Measurements from ENCODE around the gene IZUMO1. TPM values are rescaled to one million over a fixed set of nuclear protein-coding genes. Genes with fewer than 3 reads are reported as not detected.
A peak's percentile ranks its signal among the peaks of the same experiment; 100 is the strongest.

The IZUMO1 gene
- total and polyA plus RNA-seq, 2 of the 13 experiments (the other 11 are each of a cell fraction or from before 2014, with no cell fraction given), result 0.07 to 0.22 TPM

- TF ChIP-seq ZFP36 (IDR thresholded peaks at IDR 0.05; ENCODE audit: borderline replicate concordance, low read depth, low read length, partially characterized antibody), result no peak
- TF ChIP-seq ELF3 (CRISPR knock-in tag; IDR thresholded peaks at IDR 0.05), result 0 out of 2 replicates have a peak, but pooled peaks have one; percentile 16
- no peak for TF ChIP-seq ATF7 (IDR thresholded peaks at IDR 0.05)
- no peak for TF ChIP-seq ATF7 (CRISPR knock-in tag; IDR thresholded peaks at IDR 0.05)
- no peak for TF ChIP-seq ZNF263 (CRISPR knock-in tag; IDR thresholded peaks at IDR 0.05)
- TF ChIP-seq ZNF724P (CRISPR knock-in tag; IDR thresholded peaks at IDR 0.05; ENCODE audit: borderline replicate concordance), result no peak
- TF ChIP-seq, protein P1, sequence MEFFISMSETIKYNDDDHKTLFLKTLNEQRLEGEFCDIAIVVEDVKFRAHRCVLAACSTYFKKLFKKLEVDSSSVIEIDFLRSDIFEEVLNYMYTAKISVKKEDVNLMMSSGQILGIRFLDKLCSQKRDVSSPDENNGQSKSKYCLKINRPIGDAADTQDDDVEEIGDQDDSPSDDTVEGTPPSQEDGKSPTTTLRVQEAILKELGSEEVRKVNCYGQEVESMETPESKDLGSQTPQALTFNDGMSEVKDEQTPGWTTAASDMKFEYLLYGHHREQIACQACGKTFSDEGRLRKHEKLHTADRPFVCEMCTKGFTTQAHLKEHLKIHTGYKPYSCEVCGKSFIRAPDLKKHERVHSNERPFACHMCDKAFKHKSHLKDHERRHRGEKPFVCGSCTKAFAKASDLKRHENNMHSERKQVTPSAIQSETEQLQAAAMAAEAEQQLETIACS (CRISPR knock-in tag; IDR thresholded peaks at IDR 0.05), result no peak
- no peak for TF ChIP-seq ZNF468 (CRISPR knock-in tag; IDR thresholded peaks at IDR 0.05)
- no peak for TF ChIP-seq SOX6 (IDR thresholded peaks at IDR 0.05)
- TF ChIP-seq SOX6 (CRISPR knock-in tag; IDR thresholded peaks at IDR 0.05), result peak; percentile 57
- TF ChIP-seq, protein P2, sequence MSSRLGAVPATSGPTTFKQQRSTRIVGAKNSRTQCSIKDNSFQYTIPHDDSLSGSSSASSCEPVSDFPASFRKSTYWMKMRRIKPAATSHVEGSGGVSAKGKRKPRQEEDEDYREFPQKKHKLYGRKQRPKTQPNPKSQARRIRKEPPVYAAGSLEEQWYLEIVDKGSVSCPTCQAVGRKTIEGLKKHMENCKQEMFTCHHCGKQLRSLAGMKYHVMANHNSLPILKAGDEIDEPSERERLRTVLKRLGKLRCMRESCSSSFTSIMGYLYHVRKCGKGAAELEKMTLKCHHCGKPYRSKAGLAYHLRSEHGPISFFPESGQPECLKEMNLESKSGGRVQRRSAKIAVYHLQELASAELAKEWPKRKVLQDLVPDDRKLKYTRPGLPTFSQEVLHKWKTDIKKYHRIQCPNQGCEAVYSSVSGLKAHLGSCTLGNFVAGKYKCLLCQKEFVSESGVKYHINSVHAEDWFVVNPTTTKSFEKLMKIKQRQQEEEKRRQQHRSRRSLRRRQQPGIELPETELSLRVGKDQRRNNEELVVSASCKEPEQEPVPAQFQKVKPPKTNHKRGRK (CRISPR knock-in tag; IDR thresholded peaks at IDR 0.05), result no peak
- TF ChIP-seq, protein P3, sequence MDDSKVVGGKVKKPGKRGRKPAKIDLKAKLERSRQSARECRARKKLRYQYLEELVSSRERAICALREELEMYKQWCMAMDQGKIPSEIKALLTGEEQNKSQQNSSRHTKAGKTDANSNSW (CRISPR knock-in tag; IDR thresholded peaks at IDR 0.05; ENCODE audit: borderline replicate concordance), result no peak
- TF ChIP-seq ATF7-NPFF (CRISPR knock-in tag; IDR thresholded peaks at IDR 0.05; ENCODE audit: low read depth), result peak; percentile 40; the same call in 1 of the 2 replicates
- TF ChIP-seq, protein P4, sequence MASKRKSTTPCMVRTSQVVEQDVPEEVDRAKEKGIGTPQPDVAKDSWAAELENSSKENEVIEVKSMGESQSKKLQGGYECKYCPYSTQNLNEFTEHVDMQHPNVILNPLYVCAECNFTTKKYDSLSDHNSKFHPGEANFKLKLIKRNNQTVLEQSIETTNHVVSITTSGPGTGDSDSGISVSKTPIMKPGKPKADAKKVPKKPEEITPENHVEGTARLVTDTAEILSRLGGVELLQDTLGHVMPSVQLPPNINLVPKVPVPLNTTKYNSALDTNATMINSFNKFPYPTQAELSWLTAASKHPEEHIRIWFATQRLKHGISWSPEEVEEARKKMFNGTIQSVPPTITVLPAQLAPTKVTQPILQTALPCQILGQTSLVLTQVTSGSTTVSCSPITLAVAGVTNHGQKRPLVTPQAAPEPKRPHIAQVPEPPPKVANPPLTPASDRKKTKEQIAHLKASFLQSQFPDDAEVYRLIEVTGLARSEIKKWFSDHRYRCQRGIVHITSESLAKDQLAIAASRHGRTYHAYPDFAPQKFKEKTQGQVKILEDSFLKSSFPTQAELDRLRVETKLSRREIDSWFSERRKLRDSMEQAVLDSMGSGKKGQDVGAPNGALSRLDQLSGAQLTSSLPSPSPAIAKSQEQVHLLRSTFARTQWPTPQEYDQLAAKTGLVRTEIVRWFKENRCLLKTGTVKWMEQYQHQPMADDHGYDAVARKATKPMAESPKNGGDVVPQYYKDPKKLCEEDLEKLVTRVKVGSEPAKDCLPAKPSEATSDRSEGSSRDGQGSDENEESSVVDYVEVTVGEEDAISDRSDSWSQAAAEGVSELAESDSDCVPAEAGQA (IDR thresholded peaks at IDR 0.05; ENCODE audit: low read depth), result no peak
- TF ChIP-seq, protein P4 (CRISPR knock-in tag; IDR thresholded peaks at IDR 0.05; ENCODE audit: borderline replicate concordance), result no peak
- TF ChIP-seq GZF1 (CRISPR knock-in tag; IDR thresholded peaks at IDR 0.05), result no peak
- TF ChIP-seq, protein P5, sequence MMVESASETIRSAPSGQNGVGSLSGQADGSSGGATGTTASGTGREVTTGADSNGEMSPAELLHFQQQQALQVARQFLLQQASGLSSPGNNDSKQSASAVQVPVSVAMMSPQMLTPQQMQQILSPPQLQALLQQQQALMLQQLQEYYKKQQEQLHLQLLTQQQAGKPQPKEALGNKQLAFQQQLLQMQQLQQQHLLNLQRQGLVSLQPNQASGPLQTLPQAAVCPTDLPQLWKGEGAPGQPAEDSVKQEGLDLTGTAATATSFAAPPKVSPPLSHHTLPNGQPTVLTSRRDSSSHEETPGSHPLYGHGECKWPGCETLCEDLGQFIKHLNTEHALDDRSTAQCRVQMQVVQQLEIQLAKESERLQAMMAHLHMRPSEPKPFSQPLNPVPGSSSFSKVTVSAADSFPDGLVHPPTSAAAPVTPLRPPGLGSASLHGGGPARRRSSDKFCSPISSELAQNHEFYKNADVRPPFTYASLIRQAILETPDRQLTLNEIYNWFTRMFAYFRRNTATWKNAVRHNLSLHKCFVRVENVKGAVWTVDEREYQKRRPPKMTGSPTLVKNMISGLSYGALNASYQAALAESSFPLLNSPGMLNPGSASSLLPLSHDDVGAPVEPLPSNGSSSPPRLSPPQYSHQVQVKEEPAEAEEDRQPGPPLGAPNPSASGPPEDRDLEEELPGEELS (CRISPR knock-in tag; IDR thresholded peaks at IDR 0.05), result no peak; the same call in 1 of the 2 replicates
- no peak for TF ChIP-seq ZNF224 (CRISPR knock-in tag; IDR thresholded peaks at IDR 0.05)
- no peak for TF ChIP-seq ZNF260 (CRISPR knock-in tag; IDR thresholded peaks at IDR 0.05; ENCODE audit: borderline replicate concordance, low read depth)
- TF ChIP-seq ZNF746 (CRISPR knock-in tag; IDR thresholded peaks at IDR 0.05), result no peak
These were observed 26.0 kb downstream of the IZUMO1 start (continued) for GRCh38 chr19:48720613-48721296.

All from HepG2 (cell line).